Calu3 (cell line): ENCODE data around the gene DNAH12. TPM values are rescaled to one million over a fixed set of nuclear protein-coding genes. Genes with fewer than 3 reads are reported as not detected.

ENCODE experiments used
- BruUV-seq: library from RNA; stranded (reverse); fragments of 400-500 nt; replicated peaks from 2 replicates; lab custom pipeline; 2021; lab: Mats Ljungman, UMichigan
- CTCF ChIA-PET: fragments of 300-600 bp; sonication (Branson Sonifier 250); formaldehyde crosslinking; loops from one replicate; lab custom pipeline; 2022; ENCODE audit warnings: antibody characterized with exemption; lab: Charles Lee
- DNase-seq: peaks from one replicate; pipeline ENCODE4 v3.0.0; 2022
- H3K27ac Mint-ChIP-seq: one replicate; pipeline ENCODE4 v1.8.0; 2022; ENCODE audit warnings: mixed read lengths; ENCODE audit not compliant: unreplicated experiment
- H3K27me3 Mint-ChIP-seq: one replicate; pipeline ENCODE4 v1.8.0; 2022; ENCODE audit warnings: mixed read lengths; ENCODE audit not compliant: unreplicated experiment
- H3K36me3 Mint-ChIP-seq: one replicate; pipeline ENCODE4 v1.8.0; 2022; ENCODE audit warnings: mild to moderate bottlenecking, moderate library complexity, mixed read lengths; ENCODE audit not compliant: insufficient read depth, unreplicated experiment
- H3K4me1 Mint-ChIP-seq: one replicate; pipeline ENCODE4 v1.8.0; 2022; ENCODE audit warnings: mild to moderate bottlenecking, low read depth, mixed read lengths; ENCODE audit not compliant: unreplicated experiment
- H3K4me3 Mint-ChIP-seq: one replicate; pipeline ENCODE4 v1.8.0; 2022; ENCODE audit warnings: mild to moderate bottlenecking, low read depth, moderate library complexity, mixed read lengths; ENCODE audit not compliant: unreplicated experiment
- H3K9me3 Mint-ChIP-seq: one replicate; pipeline ENCODE4 v1.8.0; 2022; ENCODE audit warnings: low read depth, mixed read lengths; ENCODE audit not compliant: unreplicated experiment
- CTCF ChIP-seq: fragments of 200-600 bp; IDR thresholded peaks from one replicate; pipeline ENCODE4 v1.8.0; 2022; ENCODE audit warnings: antibody characterized with exemption; ENCODE audit not compliant: unreplicated experiment
- intact Hi-C: fragments of 100-400 bp; cut with micrococcal nuclease; formaldehyde crosslinking; loops from one replicate; pipeline ENCODE4 v1.10.0; 2022; ENCODE audit not compliant: unreplicated experiment
- total RNA-seq: library from RNA; stranded (reverse); gene quantifications from 2 replicates; pipeline ENCODE4 v1.2.3, GENCODE V29; 2022

DNAH12 gene
- total RNA-seq, 1 experiment from 2014 or later = 0.92 TPM

DNA sequence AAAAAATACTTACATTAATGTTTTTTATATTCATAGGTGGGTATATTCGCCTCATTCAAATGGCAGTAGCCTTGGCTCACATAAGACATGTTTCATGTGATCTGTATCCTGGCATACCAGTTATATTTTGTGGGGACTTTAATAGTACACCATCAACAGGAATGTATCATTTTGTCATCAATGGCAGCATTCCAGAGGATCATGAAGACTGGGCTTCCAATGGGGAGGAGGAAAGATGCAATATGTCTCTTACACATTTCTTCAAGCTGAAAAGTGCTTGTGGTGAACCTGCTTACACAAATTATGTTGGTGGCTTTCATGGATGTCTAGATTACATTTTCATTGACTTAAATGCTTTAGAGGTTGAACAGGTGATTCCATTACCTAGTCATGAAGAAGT, 15.4 kb upstream of the DNAH12 start:
- TF ChIP-seq CTCF = no peak
- no peak for DNase-seq
- Mint-ChIP-seq H3K4me3 (no peak overlapping the region), H3K27ac (no peak overlapping the region), H3K27me3 (no peaks in the 10 kb centered on the region), H3K9me3 (no peaks in the 10 kb centered on the region), H3K4me1 (no peaks in the 10 kb centered on the region), H3K36me3 (peaks cover 36% of the 10 kb centered on the region)
- intact Hi-C loops = loop anchor here (10.0 kb wide), 1 partner anchor 95 kb away; no protein-coding TSS in a partner anchor
- BruUV-seq = no TSS peak
- CTCF ChIA-PET = no interaction called here

- intact Hi-C loops = loop anchor here (2.0 to 10.0 kb wide), 2 partner anchors 92 to 160 kb away; no protein-coding TSS in a partner anchor
- Mint-ChIP-seq H3K9me3 (no peaks in the 10 kb centered on the region), H3K4me3 (peak overlapping the region; percentile 58), H3K4me1 (no peaks in the 10 kb centered on the region), H3K27ac (peak overlapping the region; percentile 95), H3K27me3 (no peaks in the 10 kb centered on the region), H3K36me3 (peaks cover 31% of the 10 kb centered on the region)
- DNase-seq = peak; percentile 14
- CTCF ChIA-PET = interaction anchor here (0.5 to 1.5 kb wide), 3 partner anchors 92 to 377 kb away, joined by 3 read pairs; no protein-coding TSS in a partner anchor
- no peak for TF ChIP-seq CTCF
- BruUV-seq = no TSS peak
Observed at GRCh38 chr3:57557085-57557537, 13.0 kb upstream of the DNAH12 start.

- Mint-ChIP-seq H3K27me3 (no peaks in the 10 kb centered on the region), H3K4me1 (no peaks in the 10 kb centered on the region), H3K4me3 (peak overlapping the region; percentile 58), H3K27ac (peak overlapping the region; percentile 95), H3K36me3 (peaks cover 31% of the 10 kb centered on the region), H3K9me3 (no peaks in the 10 kb centered on the region)
- peak; percentile 11 for DNase-seq
- BruUV-seq = no TSS peak
- CTCF ChIA-PET = interaction anchor here (0.5 to 1.5 kb wide), 3 partner anchors 92 to 376 kb away, joined by 3 read pairs; no protein-coding TSS in a partner anchor
- TF ChIP-seq CTCF = no peak
- intact Hi-C loops = loop anchor here (2.0 to 10.0 kb wide), 2 partner anchors 92 to 160 kb away; no protein-coding TSS in a partner anchor
Observed at GRCh38 chr3:57556459-57557084, 12.4 kb upstream of the DNAH12 start.

GRCh38 chr3:57555738-57556458, 11.8 kb upstream of the DNAH12 start, which contains the start of gene PDE12:
Gene PDE12, plus strand, starts transcription at chr3:57556274. Its CDS starts 106 bp downstream, at chr3:57556380.
- intact Hi-C loops = loop anchor here (2.0 to 10.0 kb wide), 2 partner anchors 91 to 159 kb away; no protein-coding TSS in a partner anchor
- Mint-ChIP-seq H3K4me1 (no peaks in the 10 kb centered on the region), H3K27ac (peak within 1 kb of the TSS; percentile 95), H3K27me3 (no peaks in the 10 kb centered on the region), H3K4me3 (peak within 1 kb of the TSS; percentile 58), H3K36me3 (peaks cover 31% of the 10 kb centered on the region), H3K9me3 (no peaks in the 10 kb centered on the region)
- peak; percentile 86 for DNase-seq
- TF ChIP-seq CTCF = no peak
- BruUV-seq = no TSS peak
- CTCF ChIA-PET = interaction anchor here (0.8 to 1.7 kb wide), 3 partner anchors 10 to 158 kb away, joined by 3 to 5 read pairs (median 3); no protein-coding TSS in a partner anchor
